ENCODE data around the gene CNNM1. TPM values are rescaled to one million over a fixed set of nuclear protein-coding genes. Genes with fewer than 3 reads are reported as not detected.

The CNNM1 gene
- polyA plus RNA-seq, 1 experiment, result 1.3 TPM

GRCh38 chr10:99339563-99340047 lies 10.4 kb downstream of the CNNM1 start:
- no peaks in the 10 kb centered on the region for H3K27me3 ChIP-seq (ENCODE audit: control insufficient read depth, insufficient read depth, low read length)
- no peak overlapping the region for H3K4me3 ChIP-seq (ENCODE audit: low read depth, low read length)
- H3K36me3 ChIP-seq (ENCODE audit: control insufficient read depth, insufficient read depth, low read length), result no peaks in the 10 kb centered on the region
- CTCF ChIA-PET, result no interaction called here
- POLR2A ChIA-PET, result interaction anchor here (0.5 kb wide), 1 partner anchor 48 kb away, joined by 3 read pairs; no protein-coding TSS in a partner anchor
- no peak for DNase-seq (ENCODE audit: low read depth)
- no peak for TF ChIP-seq CTCF (IDR thresholded peaks at IDR 0.05; ENCODE audit: insufficient read depth, low read depth, low read length)

- ChIA-PET POLR2A (no interaction called here), CTCF (interaction anchor here (1.1 kb wide), 1 partner anchor 15 kb away, joined by 4 read pairs; no protein-coding TSS in a partner anchor)
- Histone ChIP-seq H3K36me3 (ENCODE audit: control insufficient read depth, insufficient read depth, low read length) (no peaks in the 10 kb centered on the region), H3K4me3 (ENCODE audit: low read depth, low read length) (no peak overlapping the region), H3K27me3 (ENCODE audit: control insufficient read depth, insufficient read depth, low read length) (no peaks in the 10 kb centered on the region)
- TF ChIP-seq CTCF (IDR thresholded peaks at IDR 0.05; ENCODE audit: insufficient read depth, low read depth, low read length), result no peak
- DNase-seq (ENCODE audit: low read depth), result no peak
Observed at GRCh38 chr10:99340650-99341049, 11.5 kb downstream of the CNNM1 start.

- no peaks in the 10 kb centered on the region for H3K36me3 ChIP-seq (ENCODE audit: control insufficient read depth, insufficient read depth, low read length)
- no peak for TF ChIP-seq CTCF (IDR thresholded peaks at IDR 0.05; ENCODE audit: insufficient read depth, low read depth, low read length)
- POLR2A ChIA-PET, result no interaction called here
- no peak for DNase-seq (ENCODE audit: low read depth)
- CTCF ChIA-PET, result interaction anchor here (1.1 kb wide), 1 partner anchor 16 kb away, joined by 4 read pairs; no protein-coding TSS in a partner anchor
- no peaks in the 10 kb centered on the region for H3K27me3 ChIP-seq (ENCODE audit: control insufficient read depth, insufficient read depth, low read length)
- H3K4me3 ChIP-seq (ENCODE audit: low read depth, low read length), result no peak overlapping the region
Observed at GRCh38 chr10:99341248-99341647, 12.1 kb downstream of the CNNM1 start.

GRCh38 chr10:99341860-99342490 lies 12.8 kb downstream of the CNNM1 start:
- no peaks in the 10 kb centered on the region for H3K36me3 ChIP-seq (ENCODE audit: control insufficient read depth, insufficient read depth, low read length)
- H3K4me3 ChIP-seq (ENCODE audit: low read depth, low read length), result no peak overlapping the region
- no peaks in the 10 kb centered on the region for H3K27me3 ChIP-seq (ENCODE audit: control insufficient read depth, insufficient read depth, low read length)
- POLR2A ChIA-PET, result no interaction called here
- DNase-seq (ENCODE audit: low read depth), result peak; percentile 54
- TF ChIP-seq CTCF (IDR thresholded peaks at IDR 0.05; ENCODE audit: insufficient read depth, low read depth, low read length), result no peak
- CTCF ChIA-PET, result no interaction called here

- TF ChIP-seq CTCF (IDR thresholded peaks at IDR 0.05; ENCODE audit: insufficient read depth, low read depth, low read length), result no peak
- no peaks in the 10 kb centered on the region for H3K36me3 ChIP-seq (ENCODE audit: control insufficient read depth, insufficient read depth, low read length)
- H3K4me3 ChIP-seq (ENCODE audit: low read depth, low read length), result no peak overlapping the region
- no peaks in the 10 kb centered on the region for H3K27me3 ChIP-seq (ENCODE audit: control insufficient read depth, insufficient read depth, low read length)
- ChIA-PET CTCF (no interaction called here), POLR2A (no interaction called here)
- DNase-seq (ENCODE audit: low read depth), result no peak
Observed at GRCh38 chr10:99343262-99343661, 14.1 kb downstream of the CNNM1 start.
